ENCODE measurements around the gene SFRP2.

The SFRP2 gene

GRCh38 chr4:153766758-153767157, 22.1 kb downstream of the SFRP2 start (continued):
- no peak for TF ChIP-seq ZNF518A (tag by site-specific recombination; conservative IDR thresholded peaks at IDR 0.05; ENCODE audit: low read depth)
- TF ChIP-seq ZNF658 (tag by site-specific recombination; IDR thresholded peaks at IDR 0.05): no peak
- no peak for TF ChIP-seq REST (tag by site-specific recombination; IDR thresholded peaks at IDR 0.05)
- TF ChIP-seq ELK4 (IDR thresholded peaks at IDR 0.05; ENCODE audit: borderline replicate concordance, low read depth, low read length): no peak
- TF ChIP-seq KLF1 (tag by site-specific recombination; IDR thresholded peaks at IDR 0.05): no peak
- no peak for TF ChIP-seq ZNF266 (tag by site-specific recombination; IDR thresholded peaks at IDR 0.05; ENCODE audit: low read depth)
- TF ChIP-seq ZBTB48 (tag by site-specific recombination; IDR thresholded peaks at IDR 0.05): no peak

GRCh38 chr4:153765894-153766293, 23.0 kb downstream of the SFRP2 start:
- H3K36me3 ChIP-seq (ENCODE audit: control insufficient read depth in 2 of 2, insufficient read depth in 1 of 2, low read length in 2 of 2): no peaks in the 10 kb centered on the region
- no peaks in the 10 kb centered on the region for H3K4me1 ChIP-seq (ENCODE audit: control insufficient read depth, insufficient read depth, low read length)
- H3K9me3 ChIP-seq (ENCODE audit: control insufficient read depth, insufficient read depth, low read depth, low read length): no peaks in the 10 kb centered on the region
- ChIA-PET CTCF (interaction anchor here (0.8 kb wide), 1 partner anchor 288 kb away, joined by 3 read pairs; no protein-coding TSS in a partner anchor), POLR2A (no interaction called here)
- no peak overlapping the region for H3K27ac ChIP-seq (ENCODE audit: extremely low read depth, low read depth, low read length)
- no peak overlapping the region for H3K4me3 ChIP-seq (ENCODE audit: low read depth, low read length)
- no peak for TF ChIP-seq ZNF174 (tag by site-specific recombination; IDR thresholded peaks at IDR 0.05)
- no peak for TF ChIP-seq ZBTB8A (tag by site-specific recombination; IDR thresholded peaks at IDR 0.05)
- TF ChIP-seq ZXDB (tag by site-specific recombination; IDR thresholded peaks at IDR 0.05): no peak
- TF ChIP-seq SP3 (tag by site-specific recombination; IDR thresholded peaks at IDR 0.05): no peak
- no peak for TF ChIP-seq GLIS2 (tag by site-specific recombination; IDR thresholded peaks at IDR 0.05)
- TF ChIP-seq ZNF398 (tag by site-specific recombination; IDR thresholded peaks at IDR 0.05): no peak
- TF ChIP-seq ZNF544 (tag by site-specific recombination; IDR thresholded peaks at IDR 0.05): no peak
- no peak for TF ChIP-seq ZNF621 (tag by site-specific recombination; IDR thresholded peaks at IDR 0.05)
- TF ChIP-seq ZNF624 (tag by site-specific recombination; IDR thresholded peaks at IDR 0.05): no peak
- no peak for TF ChIP-seq OVOL3 (tag by site-specific recombination; IDR thresholded peaks at IDR 0.05)
- no peak for TF ChIP-seq ZFP41 (tag by site-specific recombination; IDR thresholded peaks at IDR 0.05; ENCODE audit: borderline replicate concordance)
- no peak for TF ChIP-seq ZNF280C (tag by site-specific recombination; IDR thresholded peaks at IDR 0.05)
- TF ChIP-seq PATZ1 (tag by site-specific recombination; IDR thresholded peaks at IDR 0.05): no peak
- no peak for TF ChIP-seq ZNF16 (tag by site-specific recombination; IDR thresholded peaks at IDR 0.05; ENCODE audit: low read depth)
